ENCODE results near the gene CDK1. TPM values are rescaled to one million over a fixed set of nuclear protein-coding genes. Genes with fewer than 3 reads are reported as not detected.

CDK1 gene
- total RNA-seq, 3 donors from 2014 or later = 2.7 to 21.2 (median 6.6) TPM

DNA sequence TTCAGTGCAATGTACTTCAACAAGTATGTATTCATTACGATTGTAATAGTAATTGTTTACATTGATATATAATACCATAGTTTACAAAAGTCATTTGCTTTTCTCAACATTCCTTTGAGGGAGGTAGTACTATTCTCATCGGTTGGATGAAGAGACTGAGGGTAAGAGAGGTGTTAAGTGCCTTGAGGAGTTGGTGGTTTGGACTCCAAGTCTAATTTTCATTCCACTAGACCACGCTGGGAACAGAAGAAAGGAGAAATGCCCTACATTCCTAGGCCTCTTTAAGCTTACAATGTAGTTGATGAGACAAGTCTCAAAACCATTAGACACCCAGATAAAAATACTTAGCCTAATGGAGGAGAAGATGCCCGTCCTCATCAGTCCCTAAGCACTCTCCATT is 28.6 kb downstream of the CDK1 start:
- H3K4me1 ChIP-seq (ENCODE audit: low read depth) = no peaks in the 10 kb centered on the region
- TF ChIP-seq, protein P1, sequence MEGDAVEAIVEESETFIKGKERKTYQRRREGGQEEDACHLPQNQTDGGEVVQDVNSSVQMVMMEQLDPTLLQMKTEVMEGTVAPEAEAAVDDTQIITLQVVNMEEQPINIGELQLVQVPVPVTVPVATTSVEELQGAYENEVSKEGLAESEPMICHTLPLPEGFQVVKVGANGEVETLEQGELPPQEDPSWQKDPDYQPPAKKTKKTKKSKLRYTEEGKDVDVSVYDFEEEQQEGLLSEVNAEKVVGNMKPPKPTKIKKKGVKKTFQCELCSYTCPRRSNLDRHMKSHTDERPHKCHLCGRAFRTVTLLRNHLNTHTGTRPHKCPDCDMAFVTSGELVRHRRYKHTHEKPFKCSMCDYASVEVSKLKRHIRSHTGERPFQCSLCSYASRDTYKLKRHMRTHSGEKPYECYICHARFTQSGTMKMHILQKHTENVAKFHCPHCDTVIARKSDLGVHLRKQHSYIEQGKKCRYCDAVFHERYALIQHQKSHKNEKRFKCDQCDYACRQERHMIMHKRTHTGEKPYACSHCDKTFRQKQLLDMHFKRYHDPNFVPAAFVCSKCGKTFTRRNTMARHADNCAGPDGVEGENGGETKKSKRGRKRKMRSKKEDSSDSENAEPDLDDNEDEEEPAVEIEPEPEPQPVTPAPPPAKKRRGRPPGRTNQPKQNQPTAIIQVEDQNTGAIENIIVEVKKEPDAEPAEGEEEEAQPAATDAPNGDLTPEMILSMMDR (IDR thresholded peaks at IDR 0.05) = no peak
- intact Hi-C loops (cut with DNase I, micrococcal nuclease) = no loop called here
- no peak overlapping the region for H3K4me3 ChIP-seq
- no peak for DNase-seq
- no peaks in the 10 kb centered on the region for H3K36me3 ChIP-seq (ENCODE audit: low read depth)
- no peak for ATAC-seq
- no peaks in the 10 kb centered on the region for H3K9me3 ChIP-seq

DNA sequence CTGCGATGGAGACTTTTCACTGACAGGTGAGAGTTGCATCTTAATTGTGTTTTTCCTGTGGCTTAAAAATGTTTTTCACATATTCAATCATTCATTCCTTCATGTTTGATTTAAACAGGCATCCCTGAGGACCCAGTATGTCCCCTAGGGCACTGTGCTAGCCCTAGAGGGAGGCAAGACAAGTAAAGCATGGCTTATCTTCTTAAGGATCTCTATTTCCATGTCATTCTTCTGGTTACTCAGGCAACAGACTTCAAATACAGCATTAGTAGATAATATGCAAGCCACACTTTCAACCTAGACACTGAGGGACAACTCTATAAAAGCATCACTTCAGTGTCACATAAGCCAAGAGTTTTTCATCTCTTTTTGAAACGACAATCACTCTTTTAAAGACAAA is 29.2 kb downstream of the CDK1 start:
- no peaks in the 10 kb centered on the region for H3K9me3 ChIP-seq
- H3K4me1 ChIP-seq (ENCODE audit: low read depth) = no peaks in the 10 kb centered on the region
- no peak for DNase-seq
- intact Hi-C loops (cut with DNase I, micrococcal nuclease) = no loop called here
- no peaks in the 10 kb centered on the region for H3K36me3 ChIP-seq (ENCODE audit: low read depth)
- no peak for ATAC-seq
- TF ChIP-seq, protein P1 (IDR thresholded peaks at IDR 0.05) = no peak
- H3K4me3 ChIP-seq = no peak overlapping the region

DNA sequence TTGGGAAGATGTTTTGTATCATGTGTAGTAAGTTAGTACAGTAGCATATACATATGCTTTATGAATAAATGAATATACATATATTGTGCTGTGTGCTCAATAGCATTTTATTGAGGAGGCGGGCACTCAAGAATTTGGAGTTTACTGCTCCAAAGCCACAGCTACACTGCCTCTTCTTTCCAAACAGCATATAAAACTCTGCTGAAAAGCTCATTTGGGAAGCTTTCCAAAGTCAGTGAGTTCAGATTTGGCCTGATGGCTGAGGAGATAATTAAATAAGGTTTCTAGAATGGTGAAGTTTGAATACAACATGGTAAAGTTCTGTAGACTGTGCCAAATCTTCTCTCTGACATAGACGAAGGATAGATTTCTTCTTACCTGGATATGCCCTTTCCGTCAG is 29.8 kb downstream of the CDK1 start:
- intact Hi-C loops (cut with DNase I, micrococcal nuclease) = no loop called here
- no peak for ATAC-seq
- no peaks in the 10 kb centered on the region for H3K4me1 ChIP-seq (ENCODE audit: low read depth)

DNA sequence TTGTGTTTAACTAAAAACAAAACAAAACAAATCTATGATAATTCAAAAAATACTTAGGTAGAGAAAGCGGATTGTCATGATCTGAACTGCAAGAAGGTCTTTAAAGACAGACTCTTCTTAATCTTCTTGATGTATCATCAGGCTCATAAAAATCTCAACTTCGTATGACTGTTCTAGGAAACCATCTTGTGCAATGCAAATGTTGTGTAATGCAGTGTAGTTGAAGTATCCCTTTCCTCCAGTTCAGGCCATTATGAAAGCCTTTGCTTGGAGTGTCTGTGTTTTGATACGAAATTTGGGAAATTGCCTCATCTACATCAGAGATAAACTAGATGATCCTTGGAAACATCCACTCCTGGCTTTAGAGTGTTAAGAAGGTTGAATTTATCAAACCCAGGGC is 30.9 kb downstream of the CDK1 start:
- no peaks in the 10 kb centered on the region for H3K4me1 ChIP-seq (ENCODE audit: low read depth)
- intact Hi-C loops (cut with DNase I, micrococcal nuclease) = no loop called here
- TF ChIP-seq, protein P1 (IDR thresholded peaks at IDR 0.05) = no peak
- no peak overlapping the region for H3K4me3 ChIP-seq
- H3K9me3 ChIP-seq = no peaks in the 10 kb centered on the region
- ATAC-seq (no peak), DNase-seq (no peak)
- H3K36me3 ChIP-seq (ENCODE audit: low read depth) = no peaks in the 10 kb centered on the region

More for the DNA sequence above, 29.8 kb downstream of the CDK1 start:
- no peaks in the 10 kb centered on the region for H3K9me3 ChIP-seq
- no peaks in the 10 kb centered on the region for H3K36me3 ChIP-seq (ENCODE audit: low read depth)
- no peak overlapping the region for H3K4me3 ChIP-seq
- DNase-seq = no peak
- TF ChIP-seq, protein P1 (IDR thresholded peaks at IDR 0.05) = no peak

DNA sequence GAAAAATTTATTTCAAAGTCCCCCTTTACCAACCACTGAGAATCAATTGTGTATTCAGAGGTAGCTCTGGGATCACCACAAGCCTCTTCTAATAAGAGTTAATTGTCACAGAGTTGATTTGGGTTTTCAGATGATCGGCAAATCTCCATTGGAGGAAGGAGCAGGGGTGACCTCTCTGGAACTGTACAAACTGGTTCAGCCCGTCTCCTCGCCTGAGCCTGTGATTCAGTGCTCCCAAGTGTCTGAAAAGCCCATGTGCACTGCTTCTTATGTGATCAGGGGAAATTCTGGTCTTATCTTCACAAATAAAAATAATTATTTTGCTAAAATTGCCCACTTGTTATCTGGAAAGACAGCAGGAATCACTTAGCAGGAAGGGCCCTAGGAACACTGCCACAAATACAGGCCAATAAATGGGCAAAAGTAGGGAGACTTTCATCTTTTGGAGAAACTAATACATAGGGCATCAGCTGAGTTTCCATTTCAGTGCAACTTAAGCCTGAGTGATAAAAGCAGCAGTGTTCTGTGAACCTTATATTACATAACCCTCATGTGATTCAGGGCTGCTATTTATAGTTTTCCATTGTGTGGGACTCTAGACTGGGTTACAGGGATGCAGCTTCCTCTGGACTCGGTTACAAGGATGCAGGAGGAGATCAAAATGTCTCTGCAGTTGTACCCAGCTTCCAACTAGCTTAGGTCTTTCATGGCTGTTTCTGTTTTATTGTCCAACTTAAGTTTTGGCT is 32.3 kb downstream of the CDK1 start:
- no peaks in the 10 kb centered on the region for H3K9me3 ChIP-seq
- no peaks in the 10 kb centered on the region for H3K36me3 ChIP-seq (ENCODE audit: low read depth)
- ATAC-seq (peak; percentile 38), DNase-seq (no peak)
- intact Hi-C loops (cut with DNase I, micrococcal nuclease) = loop anchor here in 1 of 2 donors (10.0 kb wide), 1 partner anchor 474 kb away; no protein-coding TSS in a partner anchor
- no peak overlapping the region for H3K4me3 ChIP-seq
- H3K4me1 ChIP-seq (ENCODE audit: low read depth) = no peaks in the 10 kb centered on the region
- TF ChIP-seq, protein P1 (IDR thresholded peaks at IDR 0.05) = no peak

Data from mucosa of descending colon (tissue), 3 donors.